COR-L47 (cell line): ENCODE measurements around the gene ABLIM2.
"Not testable (repeated sequence)": the region's sequence is repeated elsewhere in the genome, so short reads cannot be mapped to it uniquely, and the experiment has no call there.

Experiments used
- DNase-seq: peaks from one replicate; lab custom pipeline; 2025; lab: John Stamatoyannopoulos, UW

ABLIM2 gene

DNA sequence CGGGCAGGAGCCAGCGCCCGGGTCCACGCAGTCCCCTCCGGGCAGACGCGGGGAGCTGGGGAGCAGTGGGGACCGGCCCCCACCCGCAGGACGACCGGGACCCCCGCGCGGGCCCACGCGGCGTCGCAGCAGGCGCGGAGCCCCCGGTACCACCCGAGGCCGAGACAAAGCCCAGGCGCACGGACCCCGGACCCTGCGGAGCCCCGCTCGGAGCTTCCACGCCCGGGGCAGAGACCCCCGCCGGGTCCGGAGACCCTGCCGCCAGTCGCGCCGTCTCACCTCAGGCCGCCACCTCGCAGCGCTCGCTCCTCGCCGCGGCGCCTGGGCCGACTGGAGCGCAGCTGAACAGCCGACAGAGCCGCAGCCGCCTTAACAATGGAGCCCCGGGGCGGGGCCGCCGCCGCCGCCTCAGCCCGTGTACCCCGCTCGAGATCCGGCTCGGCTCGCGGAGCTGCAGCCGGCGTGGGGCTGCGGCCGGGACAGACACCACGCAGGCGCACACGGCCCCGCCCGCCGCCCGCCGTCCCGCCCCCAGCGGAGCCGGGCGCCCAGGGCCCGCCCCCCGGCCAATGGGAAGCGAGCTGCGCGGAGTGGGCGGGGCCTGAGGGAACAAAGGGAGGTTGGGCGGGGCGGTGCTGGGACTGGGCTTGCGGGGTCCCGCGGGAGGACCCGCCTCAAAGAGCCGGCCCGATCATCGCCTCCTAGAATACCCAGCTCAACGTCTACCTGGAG lies 219.1 kb downstream of the ABLIM2 start, which contains the start of gene AFAP1:
TSS of gene AFAP1 (minus strand) at position 485 of the 732 bp plus-strand sequence. CDS start 67,783 bp downstream, outside the sequence.
- DNase-seq = peak; percentile 79

DNA sequence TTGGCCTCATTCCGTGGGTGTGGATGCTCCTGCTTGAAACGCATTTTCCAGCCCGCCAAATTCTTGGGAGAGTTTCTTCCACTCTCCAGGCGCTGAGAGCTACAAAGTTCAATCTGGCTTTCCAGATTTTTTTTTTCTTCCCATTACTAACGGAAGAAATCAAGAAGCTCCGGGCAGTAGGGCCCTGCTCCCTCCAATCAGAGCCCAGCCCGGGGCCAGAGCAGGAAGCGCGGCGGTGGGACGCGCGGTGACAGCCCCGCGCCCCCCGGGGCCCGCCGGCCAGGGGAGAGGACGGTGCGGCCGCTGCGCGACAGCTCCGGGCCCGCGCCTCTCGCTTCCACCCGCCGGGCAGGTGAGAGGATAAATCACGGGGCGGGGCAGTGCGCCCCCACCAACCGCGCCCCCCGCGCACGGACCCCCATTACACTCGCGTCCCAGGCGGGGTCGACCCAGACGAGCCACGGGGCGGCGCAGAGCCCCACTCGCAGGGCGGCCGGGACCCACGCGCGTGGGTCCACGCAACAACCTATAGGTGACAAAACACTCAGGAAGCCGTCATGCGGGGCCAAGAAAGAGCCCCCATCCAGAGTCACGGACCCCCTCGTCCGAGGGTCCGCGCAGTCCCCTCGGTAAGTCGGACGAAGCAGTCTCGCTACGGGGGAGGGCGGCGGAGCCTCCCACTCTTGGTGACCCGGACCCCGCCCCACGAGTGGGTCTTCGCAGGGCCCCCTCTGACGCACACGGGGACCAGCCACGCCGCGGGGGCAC lies 219.8 kb downstream of the ABLIM2 start:
- no peak for DNase-seq

DNA sequence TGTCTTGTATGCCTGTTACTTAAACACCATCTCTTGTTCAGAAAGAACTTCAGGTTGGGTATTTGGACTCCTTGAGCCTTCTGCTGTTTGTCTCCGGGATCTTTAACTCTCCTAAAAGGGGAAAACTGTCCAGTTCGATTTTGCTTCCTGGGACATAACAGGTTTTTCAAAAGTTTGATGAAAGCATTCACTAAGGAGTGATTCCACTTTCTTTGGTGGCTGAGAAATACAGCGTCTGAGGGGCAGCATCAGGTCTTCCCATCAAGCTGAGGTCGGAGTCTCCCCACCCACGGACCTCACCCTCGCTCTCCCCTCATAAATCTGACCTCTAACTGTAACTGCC lies 220.4 kb downstream of the ABLIM2 start:
- no peak for DNase-seq

DNA sequence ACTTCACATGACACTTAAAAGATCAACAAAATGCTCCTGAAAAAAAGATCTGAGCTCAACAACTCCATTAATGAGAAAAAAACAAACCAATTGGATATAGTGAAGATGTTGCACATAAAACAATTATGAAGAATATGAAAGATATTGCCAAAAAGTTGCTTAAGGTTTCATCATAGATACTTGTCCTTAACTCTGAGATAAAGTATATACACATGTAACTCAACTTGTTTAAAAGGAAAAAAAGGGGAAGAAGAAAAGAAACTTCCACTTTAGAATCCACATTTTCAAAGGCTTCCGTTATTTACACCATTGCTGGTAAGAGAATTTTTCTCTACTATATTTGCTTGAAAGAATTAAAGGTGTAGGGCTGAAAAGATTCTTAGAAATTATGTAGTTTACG lies 221.6 kb downstream of the ABLIM2 start:
- no peak for DNase-seq

DNA sequence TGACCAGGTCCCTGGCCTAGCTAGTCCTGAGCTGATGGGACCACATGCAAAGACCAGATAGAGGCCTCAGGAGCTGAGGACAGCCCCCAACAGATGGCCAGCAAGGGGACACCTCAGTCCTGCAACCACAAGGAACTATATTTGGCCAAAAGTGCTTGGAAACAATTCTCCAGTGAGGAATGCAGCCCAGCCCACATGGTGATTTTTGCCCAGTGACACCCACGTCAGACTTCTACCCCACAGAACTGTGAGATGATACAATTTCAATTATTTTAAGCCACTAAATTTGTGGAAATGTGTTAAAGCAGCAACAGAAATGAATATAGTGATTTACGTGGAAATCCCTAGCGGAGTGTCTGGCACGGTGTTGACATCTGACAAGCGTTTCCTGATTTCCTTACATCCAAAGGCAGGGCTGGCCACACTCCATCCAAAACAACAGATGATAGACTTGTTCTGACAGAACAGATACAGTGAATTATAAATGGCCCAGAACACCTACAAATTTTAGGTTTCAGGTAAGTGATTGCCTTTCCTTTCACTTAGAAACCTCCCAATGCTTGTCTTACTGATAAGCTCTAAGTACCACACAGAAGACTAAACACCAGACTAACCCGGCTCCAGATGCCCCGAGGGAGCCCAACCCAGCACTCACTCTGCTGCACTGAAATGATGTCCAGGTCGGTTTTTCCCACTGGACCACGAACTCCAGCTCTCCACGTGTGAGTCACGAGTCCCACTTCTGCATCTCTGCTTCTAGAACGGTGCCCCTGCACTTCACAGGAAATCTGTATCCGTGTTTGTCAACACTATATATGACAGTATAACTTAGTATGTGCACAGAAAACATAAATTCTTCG lies 224.7 kb downstream of the ABLIM2 start:
- no peak for DNase-seq

DNA sequence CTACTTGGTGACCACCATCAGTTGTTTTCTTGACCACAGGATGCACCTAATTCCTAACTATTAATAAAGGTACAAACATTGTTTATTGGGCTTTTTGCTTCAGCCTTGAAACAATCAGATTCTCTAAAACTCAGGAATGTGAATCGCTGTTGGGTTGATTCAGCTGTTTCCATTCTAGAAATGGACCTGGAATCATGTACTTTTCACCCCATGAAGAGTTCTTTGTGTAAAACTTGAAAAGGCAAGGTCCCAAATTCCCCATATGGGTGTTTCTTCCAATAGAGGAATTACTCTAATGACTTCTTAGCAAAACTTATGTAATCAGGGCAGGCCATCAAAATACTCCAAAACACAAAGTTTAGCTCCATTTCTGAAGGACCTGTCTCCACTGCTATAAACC lies 226.3 kb downstream of the ABLIM2 start:
- no peak for DNase-seq

DNA sequence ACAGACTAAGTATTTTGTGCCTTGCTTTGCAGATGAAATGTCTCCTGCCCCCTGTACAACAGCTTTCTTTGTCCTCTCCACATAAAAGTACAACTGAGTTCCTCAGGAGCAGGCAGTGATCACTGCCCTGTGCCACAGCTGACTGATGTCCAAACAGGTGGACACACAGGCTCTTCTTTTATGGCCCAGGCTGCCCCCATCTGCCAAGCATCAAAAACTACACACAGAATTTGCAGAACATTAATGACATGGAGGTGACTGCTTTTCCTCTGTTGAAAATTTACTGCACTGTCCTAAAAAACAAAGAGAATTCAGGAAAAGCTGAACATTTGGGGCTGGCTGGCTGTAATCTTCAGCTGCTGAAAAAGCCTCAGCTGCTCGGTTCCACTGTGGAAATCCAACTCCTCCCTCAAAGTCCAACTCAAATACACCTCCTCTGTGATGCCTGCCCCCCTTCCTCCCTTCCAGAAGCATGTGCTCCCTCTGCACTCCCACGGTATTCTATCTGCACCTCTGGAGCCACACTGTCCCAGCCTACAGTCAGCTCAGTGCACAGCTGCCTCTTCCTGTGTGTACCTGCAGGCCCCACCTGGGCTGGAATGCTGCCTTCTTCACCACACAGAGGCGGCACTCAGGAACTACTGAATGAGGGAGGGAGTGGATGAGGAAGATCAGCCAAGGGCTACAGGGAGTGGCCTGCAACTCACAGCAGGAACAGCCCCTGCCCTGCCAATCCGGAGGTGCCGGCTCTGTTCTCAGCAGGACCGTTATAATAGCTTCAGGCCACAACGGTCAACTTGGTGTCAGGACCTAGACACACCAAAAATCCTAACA lies 229.3 kb downstream of the ABLIM2 start:
- DNase-seq = peak; percentile 22

DNA sequence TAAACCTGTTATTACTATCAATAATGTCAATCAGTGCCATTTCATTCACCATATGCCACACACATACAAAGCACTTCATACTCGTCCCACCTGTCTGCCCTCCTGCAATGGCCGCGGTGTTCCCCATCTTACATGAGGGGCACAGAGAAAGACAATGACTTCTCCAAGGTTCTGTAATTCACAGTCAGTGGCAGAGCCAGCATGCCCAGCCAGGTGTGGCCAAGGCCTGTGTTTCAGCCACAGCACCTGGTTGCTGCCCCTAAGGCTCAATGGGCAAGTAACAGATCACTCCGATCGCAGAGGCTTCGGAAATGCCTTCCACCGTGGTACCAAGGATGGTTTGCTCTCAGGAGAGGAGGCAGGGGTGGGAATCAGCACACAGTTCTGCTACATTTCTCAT lies 229.9 kb downstream of the ABLIM2 start:
- no peak for DNase-seq

DNA sequence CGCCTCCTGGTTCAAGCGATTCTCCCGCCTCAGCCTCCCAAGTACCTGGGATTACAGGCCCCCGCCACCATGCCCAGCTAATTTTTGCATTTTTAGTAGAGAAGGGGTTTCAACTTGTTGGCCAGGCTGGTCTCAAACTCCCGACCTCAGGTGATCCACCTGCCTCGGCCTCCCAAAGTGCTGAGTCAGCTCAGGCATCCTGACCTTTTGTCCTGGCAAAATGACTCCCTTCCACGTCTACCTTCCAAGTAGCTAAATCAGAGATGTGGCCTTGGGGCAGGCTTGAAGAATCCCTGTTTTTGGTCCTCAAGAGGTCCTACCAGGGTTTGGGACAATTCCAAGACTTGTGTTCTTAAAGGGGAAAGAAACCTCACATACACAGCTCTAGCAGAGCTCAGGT lies 231.8 kb downstream of the ABLIM2 start:
- no peak for DNase-seq

DNA sequence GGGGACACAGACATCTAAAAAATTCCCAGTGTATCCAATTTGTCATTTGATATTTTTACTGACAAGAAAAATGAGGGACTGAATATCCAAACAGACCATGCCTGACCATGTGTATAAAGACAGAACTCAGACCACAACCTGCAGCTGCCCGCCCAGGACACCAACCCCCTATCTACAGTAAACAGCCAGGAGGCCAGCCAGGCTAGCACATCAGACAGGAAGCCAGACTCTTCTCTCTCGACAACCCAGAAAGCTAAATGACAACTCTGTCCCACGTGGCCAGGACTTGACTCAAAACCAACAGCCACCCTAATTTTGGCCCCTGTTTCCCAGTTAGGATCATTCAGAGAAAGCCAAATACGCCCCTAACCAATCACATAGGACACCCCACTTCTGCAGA lies 234.0 kb downstream of the ABLIM2 start:
- no peak for DNase-seq

DNA sequence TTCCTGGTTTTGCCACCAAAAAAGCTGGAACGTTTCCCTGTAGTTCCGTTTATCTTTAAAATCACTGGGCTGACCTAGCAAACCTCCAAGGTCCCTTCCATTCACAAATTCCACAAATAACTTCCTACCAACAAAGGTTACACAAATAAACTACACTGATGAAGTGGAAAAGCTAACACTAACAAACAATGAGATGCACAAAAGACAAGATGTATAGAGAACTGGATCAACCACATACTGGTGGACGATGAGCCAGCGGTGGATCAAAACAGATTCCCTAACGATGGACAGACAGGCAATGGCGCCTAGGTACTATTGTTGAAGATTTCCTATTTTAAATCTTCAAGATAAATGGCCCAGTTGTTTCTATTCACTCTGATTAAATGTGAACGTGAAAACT lies 234.4 kb downstream of the ABLIM2 start:
- no peak for DNase-seq

DNA sequence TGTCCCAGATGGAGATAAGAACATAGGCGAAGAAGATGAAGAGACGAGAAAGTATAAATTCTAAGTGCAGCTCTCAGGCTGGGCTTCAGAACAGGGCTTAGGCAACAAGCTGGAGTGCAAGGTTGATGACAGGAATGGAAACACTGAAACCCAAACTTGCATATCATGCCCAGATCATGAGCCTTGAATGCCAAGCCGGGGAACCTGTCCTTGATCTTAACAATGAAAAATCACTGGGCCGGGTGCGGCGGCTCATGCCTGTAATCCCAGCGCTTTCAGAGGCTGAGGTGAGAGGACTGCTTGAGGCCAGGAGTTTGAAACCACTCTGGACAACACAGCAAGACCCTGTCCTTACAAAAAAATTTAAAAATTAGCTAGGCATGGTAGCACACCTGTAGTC lies 236.1 kb downstream of the ABLIM2 start:
- no peak for DNase-seq

DNA sequence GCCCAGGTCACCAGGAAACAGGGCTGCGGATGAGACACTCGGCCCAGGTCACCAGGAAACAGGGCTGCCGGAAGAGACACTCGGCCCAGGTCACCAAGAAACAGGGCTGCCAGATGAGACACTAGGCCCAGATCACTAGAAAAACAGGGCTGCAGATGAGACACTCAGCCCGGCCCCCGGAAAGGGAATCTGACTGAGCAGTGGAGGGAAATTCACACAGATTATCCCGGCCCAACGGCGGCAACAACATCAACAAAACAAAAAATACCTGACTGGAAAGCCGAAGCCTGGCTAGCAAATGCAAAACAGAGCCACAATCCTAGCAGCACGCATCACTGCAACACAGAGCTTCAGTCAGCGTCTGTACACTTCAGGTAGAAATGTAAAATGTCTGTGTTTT lies 239.6 kb downstream of the ABLIM2 start:
- DNase-seq = no peak

DNA sequence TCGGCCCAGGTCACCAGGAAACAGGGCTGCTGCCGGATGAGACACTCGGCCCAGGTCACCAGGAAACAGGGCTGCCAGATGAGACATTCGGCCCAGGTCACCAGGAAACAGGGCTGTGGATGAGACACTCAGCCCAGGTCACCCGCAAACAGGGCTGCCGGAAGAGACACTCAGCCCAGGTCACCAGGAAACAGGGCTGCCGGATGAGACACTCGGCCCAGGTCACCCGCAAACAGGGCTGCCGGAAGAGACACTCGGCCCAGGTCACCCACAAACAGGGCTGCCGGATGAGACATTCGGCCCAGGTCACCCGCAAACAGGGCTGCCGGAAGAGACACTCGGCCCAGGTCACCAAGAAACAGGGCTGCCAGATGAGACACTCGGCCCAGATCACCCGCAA lies 240.4 kb downstream of the ABLIM2 start:
- DNase-seq = not testable (repeated sequence)

DNA sequence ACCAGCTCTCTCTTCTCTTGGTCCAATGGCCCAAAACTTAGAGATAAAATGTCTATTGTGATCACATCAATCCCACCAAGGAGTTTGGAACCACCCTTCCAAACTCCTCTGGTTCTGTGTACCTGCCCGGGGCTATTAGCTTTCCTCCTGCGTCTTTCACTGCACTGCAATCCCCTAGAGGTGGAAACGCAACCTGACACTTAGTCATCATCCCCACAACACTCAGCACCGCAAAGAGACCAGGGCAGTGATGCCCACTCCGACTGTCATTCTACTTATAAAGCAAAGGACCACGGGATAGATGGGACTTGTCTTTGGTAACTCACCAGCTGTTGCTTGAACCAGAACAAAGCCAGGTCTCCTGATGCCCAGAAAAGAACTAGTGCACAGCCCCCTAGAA lies 240.9 kb downstream of the ABLIM2 start:
- DNase-seq = no peak

DNA sequence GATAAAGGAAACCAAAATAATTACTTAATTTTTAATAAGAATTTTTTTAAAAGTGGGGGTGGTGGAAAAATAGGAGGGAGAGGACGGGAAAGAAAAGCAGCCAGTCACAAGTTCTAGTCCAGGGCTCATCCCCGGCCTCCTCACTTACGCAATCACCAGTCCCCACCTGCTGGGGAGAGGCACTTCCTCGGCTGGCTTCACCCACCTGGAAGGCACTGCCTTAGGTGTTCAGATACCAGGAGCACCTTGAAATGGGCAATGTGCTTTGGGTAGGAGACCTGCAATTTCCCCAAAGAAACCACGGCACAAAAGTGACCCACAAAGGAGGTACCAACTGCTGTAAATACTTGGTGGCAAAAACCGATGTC lies 242.8 kb downstream of the ABLIM2 start:
- DNase-seq = no peak
